K562 (cell line): ENCODE measurements around the gene TIFAB. TPM values are rescaled to one million over a fixed set of nuclear protein-coding genes. Genes with fewer than 3 reads are reported as not detected.

ENCODE experiments used
- ATAC-seq: fragments of 200-7000 bp; cut with Tn5 transposase; 3 replicates; pipeline ENCODE4 v1.9.1; 2020; ENCODE audit warnings: moderate library complexity
- BruUV-seq: library from RNA; stranded (reverse); fragments of 400-500 nt; replicated peaks from 2 replicates; lab custom pipeline; 2021; lab: Mats Ljungman, UMichigan
- CTCF ChIA-PET: fragments of 300-600 bp; formaldehyde crosslinking; extraction: SDS; loops from one replicate; lab custom pipeline; 2021; ENCODE audit warnings: low intra/inter-chr PET ratio; lab: Yijun Ruan, JAX
- POLR2A ChIA-PET: fragments of 300-600, 350-650 bp; sonication (Branson Sonifier 250); formaldehyde crosslinking; extraction: SDS; loops from one replicate; lab custom pipeline; 2021; ENCODE audit warnings: antibody characterized with exemption, inconsistent platforms; lab: Yijun Ruan, JAX
- DNase-seq, 4 experiments: peaks; one replicate each; pipeline versions ENCODE4 v3.0.0 to v3.0.0-alpha.2; 2011 to 2018; ENCODE audit warnings: low spot score in 3 of 4, mixed read lengths in 3 of 4; ENCODE audit errors: extremely low read depth in 1 of 4
- FAIRE-seq: peaks from 2 replicates; lab custom pipeline; 2011; peaks lifted over from hg19 to GRCh38; lab: Jason Lieb, UNC
- H2AFZ ChIP-seq: 2 replicates; pipeline ENCODE4 v1.6.0; 2011; ENCODE audit warnings: low read depth, low read length, control low read depth, inconsistent platforms
- H3K27ac ChIP-seq: fragments of 200-600 bp; 3 replicates; pipeline ENCODE4 v1.8.0; 2011; ENCODE audit warnings: low read depth, mild to moderate bottlenecking, control low read depth, inconsistent platforms, low read length, moderate library complexity, mixed read lengths; ENCODE audit errors: extremely low read depth
- H3K27me3 ChIP-seq, 2 experiments: fragments of 300-600 bp in 1 of 2; 2 replicates in 1 of 2; 3 replicates in 1 of 2; pipeline versions ENCODE4 v1.6.0 to v1.8.0; 2011; ENCODE audit warnings: inconsistent platforms in 2 of 2, low read length in 2 of 2, mild to moderate bottlenecking in 1 of 2, mixed read lengths in 1 of 2, moderate library complexity in 1 of 2; ENCODE audit not compliant: control insufficient read depth in 2 of 2, insufficient read depth in 2 of 2
- H3K36me3 ChIP-seq: fragments of 300-600 bp; 3 replicates; pipeline ENCODE4 v1.8.0; 2011; ENCODE audit warnings: mild to moderate bottlenecking, low read length, inconsistent platforms; ENCODE audit not compliant: control insufficient read depth, insufficient read depth
- H3K4me1 ChIP-seq, 2 experiments: fragments of 200-600 bp in 1 of 2; replicated peaks in 1 of 2; 2 replicates in 1 of 2; 3 replicates in 1 of 2; pipeline versions ENCODE4 v1.5.1 to v1.8.0; 2011; ENCODE audit warnings: inconsistent platforms in 2 of 2, low read length in 2 of 2, mild to moderate bottlenecking in 1 of 2, mixed read lengths in 1 of 2, moderate library complexity in 1 of 2; ENCODE audit not compliant: control insufficient read depth in 2 of 2, insufficient read depth in 2 of 2
- H3K4me2 ChIP-seq: 2 replicates; pipeline ENCODE4 v1.6.1; 2011; ENCODE audit warnings: low read length, control low read depth, inconsistent platforms, mixed read lengths; ENCODE audit not compliant: insufficient read depth
- H3K4me3 ChIP-seq: fragments of 200-600 bp; sonication (generic), shearing (Covaris generic); 2 replicates; pipeline ENCODE4 v1.5.1; 2016; ENCODE audit warnings: control low read depth, inconsistent platforms
- H3K79me2 ChIP-seq: fragments of 200-600 bp; 3 replicates; pipeline ENCODE4 v1.8.0; 2011; ENCODE audit warnings: low read length, inconsistent platforms; ENCODE audit not compliant: control insufficient read depth, insufficient read depth
- H3K9ac ChIP-seq, 2 experiments: 2 replicates each; pipeline versions ENCODE4 v1.6.0 to v1.6.1; 2011; ENCODE audit warnings: low read depth in 2 of 2, low read length in 2 of 2, control low read depth in 1 of 2, inconsistent platforms in 1 of 2, mild to moderate bottlenecking in 1 of 2, mixed read lengths in 1 of 2; ENCODE audit not compliant: insufficient read depth in 1 of 2
- H3K9me1 ChIP-seq: one replicate; pipeline ENCODE4 v1.6.0; 2011; ENCODE audit warnings: inconsistent platforms, mild to moderate bottlenecking, low read length, moderate library complexity; ENCODE audit not compliant: control insufficient read depth, insufficient read depth
- H3K9me3 ChIP-seq: replicated peaks from 2 replicates; pipeline ENCODE4 v1.5.1; 2011; ENCODE audit warnings: low read depth, low read length, inconsistent platforms; ENCODE audit not compliant: control insufficient read depth, insufficient read depth
- H4K20me1 ChIP-seq: replicated peaks from 2 replicates; pipeline ENCODE4 v1.6.1; 2011; ENCODE audit warnings: low read length, inconsistent platforms, mixed read lengths; ENCODE audit not compliant: control insufficient read depth, insufficient read depth
- ATF6 ChIP-seq: sonication (generic); formaldehyde crosslinking; IDR thresholded peaks from 2 replicates; pipeline ENCODE4 v1.4.0; 2020; ENCODE audit warnings: mild to moderate bottlenecking, missing genetic modification reagents
- CCAR2 ChIP-seq: fragments of 200-400 bp; formaldehyde crosslinking; IDR thresholded peaks from 2 replicates; pipeline ENCODE4 v1.6.1; 2017; ENCODE audit warnings: mild to moderate bottlenecking, low read depth, low read length
- CCNT2 ChIP-seq: IDR thresholded peaks from 2 replicates; pipeline ENCODE4 v1.6.1; 2011; ENCODE audit warnings: borderline replicate concordance, low read depth, mild to moderate bottlenecking, moderate library complexity, mixed read lengths, low read length; ENCODE audit not compliant: insufficient read length; ENCODE audit errors: extremely low read depth
- CTCF ChIP-seq, 3 experiments: IDR thresholded peaks in 2 of 3; conservative IDR thresholded peaks in 1 of 3; 2 replicates each; pipeline ENCODE4 v1.5.1; 2011 to 2012; ENCODE audit warnings: low read length in 3 of 3, mild to moderate bottlenecking in 3 of 3, control low read depth in 2 of 3, improper control_type of control experiment in 1 of 3, inconsistent platforms in 1 of 3, low read depth in 1 of 3, mixed read lengths in 1 of 3, moderate library complexity in 1 of 3; ENCODE audit not compliant: insufficient read depth in 2 of 3
- DPF2 ChIP-seq: fragments of 450-650 bp; IDR thresholded peaks from 2 replicates; pipeline ENCODE4 v1.6.1; 2016
- ETS1 ChIP-seq: conservative IDR thresholded peaks from 2 replicates; pipeline ENCODE4 v1.6.1; 2011; ENCODE audit warnings: low read depth, mild to moderate bottlenecking, low read length; ENCODE audit not compliant: control insufficient read depth
- LARP7 ChIP-seq: fragments of 450-650 bp; IDR thresholded peaks from 2 replicates; pipeline ENCODE4 v1.6.1; 2016
- RBBP5 ChIP-seq: fragments of 200-600 bp; sonication (generic); IDR thresholded peaks from 2 replicates; pipeline ENCODE4 v1.6.1; 2012; ENCODE audit warnings: borderline replicate concordance, mild to moderate bottlenecking, low read length, control low read depth, inconsistent platforms; ENCODE audit not compliant: insufficient read depth, poor library complexity, severe bottlenecking
- SMAD3 ChIP-seq: fragments of 450-650 bp; formaldehyde crosslinking; conservative IDR thresholded peaks from 2 replicates; pipeline ENCODE4 v1.4.0; 2020; ENCODE audit warnings: mild to moderate bottlenecking
- TAF7 ChIP-seq: fragments of 450-650 bp; IDR thresholded peaks from 2 replicates; pipeline ENCODE4 v1.6.1; 2016; ENCODE audit warnings: missing genetic modification characterization, missing compliant biosample characterization
- ZBTB8A ChIP-seq: fragments of 450-650 bp; IDR thresholded peaks from 2 replicates; pipeline ENCODE4 v1.6.1; 2018; ENCODE audit warnings: mild to moderate bottlenecking, moderate library complexity; ENCODE audit not compliant: partially characterized antibody
- ZNF583 ChIP-seq: fragments of 250-450 bp; sonication (Bioruptor Pico); IDR thresholded peaks from 2 replicates; pipeline ENCODE4 v1.4.0; 2020
- ZNF780A ChIP-seq: fragments of 250-450 bp; sonication (Bioruptor Pico); IDR thresholded peaks from 2 replicates; pipeline ENCODE4 v1.5.0; 2021; ENCODE audit warnings: mild to moderate bottlenecking
- WGBS: fragments of 100-300 bp; shearing (Covaris generic); methylation state at CpG from one replicate; pipeline ENCODE4 v1.1.6; 2016; ENCODE audit warnings: low coverage, mixed read lengths; ENCODE audit not compliant: insufficient coverage; ENCODE audit errors: missing lambda C conversion rate; 5-methylcytosine and 5-hydroxymethylcytosine counted together
- in situ Hi-C: fragments of 300-500 bp; cut with MboI; formaldehyde crosslinking; loops from 4 replicates; pipeline ENCODE4 v1.15.0; 2018; ENCODE audit warnings: inconsistent platforms, mixed read lengths
- intact Hi-C: fragments of 100-400 bp; cut with micrococcal nuclease; formaldehyde crosslinking; loops from 2 replicates; pipeline ENCODE4 v1.14.2; 2022
- polyA plus RNA-seq, 8 experiments: library from polyadenylated mRNA; depleted of rRNA in 4 of 8; stranded (reverse) in 5 of 8; unstranded in 3 of 8; fragments of >200 nt; fragmentation: Nextera tagmentation in 2 of 8; fragmentation: Illumina TruSeq in 1 of 8; extraction: Ambion mirVana in 2 of 8; extraction: Trizol in 1 of 8; gene quantifications; 2 replicates each; pipeline versions ENCODE4 v1.2.1 to v1.2.3, GENCODE V29; 2011 to 2014; ENCODE audit warnings: inconsistent platforms in 1 of 8, missing spikeins in 1 of 8
- total RNA-seq, 7 experiments: library from RNA; depleted of rRNA in 6 of 7; stranded (reverse); fragments of >200 nt in 6 of 7; fragmentation: Illumina TruSeq in 2 of 7; extraction: Trizol in 2 of 7; gene quantifications; 2 replicates each; pipeline versions ENCODE4 v1.2.1 to v1.2.3, GENCODE V29; 2011 to 2021; ENCODE audit warnings: low replicate concordance in 1 of 7

Gene TIFAB
- total and polyA plus RNA-seq, 9 of the 15 experiments (the other 6 are each of a cell fraction or from before 2014, with no cell fraction given), result not detected

GRCh38 chr5:135432113-135432512 lies 20.0 kb downstream of the TIFAB start:
- ATAC-seq (no peak), DNase-seq (peak in 1 of 4 experiments; percentile 1)
- Histone ChIP-seq H3K9ac (no peak overlapping the region), H3K27me3 (no peaks in the 10 kb centered on the region), H3K27ac (no peak overlapping the region), H3K4me2 (no peak overlapping the region), H2AFZ (no peak overlapping the region)
- in situ Hi-C loops, result no loop called here
- TF ChIP-seq TAF7 (tag), result no peak
- TF ChIP-seq ZNF780A (CRISPR knock-in tag), result no peak
- TF ChIP-seq LARP7, result no peak
- TF ChIP-seq ZNF583 (CRISPR knock-in tag), result no peak
- no peak for TF ChIP-seq CCNT2
- TF ChIP-seq SMAD3 (CRISPR knock-in tag), result no peak
- no peak for TF ChIP-seq CCAR2
- TF ChIP-seq RBBP5, result no peak
- no peak for TF ChIP-seq CTCF (IDR thresholded peaks at IDR 0.05 in 2 of 3, conservative IDR thresholded peaks at IDR 0.05 in 1 of 3; ENCODE audit: insufficient read depth in 2 of 3, low read depth in 1 of 3, low read length in 3 of 3)
- TF ChIP-seq ZBTB8A, result no peak
- no peak for TF ChIP-seq ATF6 (CRISPR knock-in tag)
- TF ChIP-seq DPF2, result no peak
- TF ChIP-seq ETS1, result no peak
- TF ChIP-seq, all 486 proteins: peak for 0
- CTCF ChIA-PET, result no interaction called here
- Histone ChIP-seq H3K9me3 (peaks cover 11% of the 10 kb centered on the region), H3K79me2 (no peaks in the 10 kb centered on the region), H4K20me1 (no peaks in the 10 kb centered on the region), H3K4me1 (peaks cover 20 to 25% of the 10 kb centered on the region in 2 experiments), H3K9me1 (no peaks in the 10 kb centered on the region), H3K4me3 (no peak overlapping the region), H3K36me3 (no peaks in the 10 kb centered on the region)
- WGBS, result 40% methylated on average over 4 of the region's 4 CpGs
- POLR2A ChIA-PET, result no interaction called here
- no peak for FAIRE-seq
- BruUV-seq, result no TSS peak
- intact Hi-C loops, result no loop called here
